AG04449 (cell line): ENCODE results near the gene RELL1.

ENCODE experiments used
- CTCF ChIA-PET: fragments of 350-600 bp; formaldehyde crosslinking; extraction: SDS; loops from one replicate; lab custom pipeline; 2021; ENCODE audit warnings: antibody characterized with exemption; lab: Yijun Ruan, JAX
- POLR2A ChIA-PET: fragments of 400-600, 350-600 bp; formaldehyde crosslinking; extraction: SDS; loops from one replicate; lab custom pipeline; 2020; ENCODE audit warnings: antibody characterized with exemption, inconsistent platforms; lab: Yijun Ruan, JAX
- DNase-seq: peaks from one replicate; pipeline ENCODE4 v3.0.0-alpha.2; 2010; ENCODE audit warnings: low read depth, low spot score
- H3K4me3 ChIP-seq: 2 replicates; pipeline ENCODE4 v1.5.1; 2011; ENCODE audit warnings: low read depth, mild to moderate bottlenecking, control low read depth, low read length
- CTCF ChIP-seq: IDR thresholded peaks from one replicate; pipeline ENCODE4 v1.5.1; 2011; ENCODE audit warnings: mild to moderate bottlenecking, moderate library complexity, low read length, control low read depth, inconsistent platforms; ENCODE audit not compliant: insufficient read depth; ENCODE audit errors: missing control alignments

The RELL1 gene

DNA sequence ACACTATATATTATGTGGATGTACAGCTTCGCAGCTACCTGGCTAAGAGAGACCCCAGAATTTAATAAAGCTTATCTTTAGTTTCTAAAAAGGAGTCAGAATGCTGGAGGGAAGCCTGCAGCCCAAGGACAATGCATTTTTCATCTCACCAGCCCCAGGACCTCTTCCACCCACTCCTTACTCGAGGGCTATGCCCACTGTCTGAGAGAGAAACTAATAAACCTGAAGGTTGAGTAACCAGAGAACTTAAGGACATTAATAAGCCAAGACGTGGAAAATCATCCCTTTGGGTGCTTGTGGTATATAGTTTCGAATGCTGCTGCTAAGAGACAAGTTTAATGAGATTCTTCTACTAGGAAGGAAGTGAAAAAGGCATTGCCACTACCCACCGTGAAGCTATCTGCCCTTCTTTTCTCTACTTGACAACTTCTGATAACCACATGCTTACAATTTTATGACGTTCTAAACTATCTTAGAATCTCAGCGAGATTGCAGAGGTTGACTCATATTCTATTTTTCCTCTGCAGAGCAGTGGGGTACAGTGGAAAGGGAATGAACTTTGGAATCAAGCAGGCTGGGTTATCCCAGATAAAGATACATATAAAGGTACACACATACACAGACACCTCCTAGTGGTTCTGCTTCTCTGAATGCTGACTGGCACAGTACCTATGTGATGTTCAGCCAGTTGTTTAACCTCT lies 3.3 kb downstream of the RELL1 start:
- DNase-seq = no peak
- ChIA-PET CTCF (no interaction called here), POLR2A (no interaction called here)
- no peak overlapping the region for H3K4me3 ChIP-seq
- no peak for TF ChIP-seq CTCF

GRCh38 chr4:37680089-37680488 lies 6.1 kb downstream of the RELL1 start:
- ChIA-PET POLR2A (no interaction called here), CTCF (no interaction called here)
- DNase-seq = no peak
- no peak overlapping the region for H3K4me3 ChIP-seq
- no peak for TF ChIP-seq CTCF

GRCh38 chr4:37679301-37679700 lies 6.9 kb downstream of the RELL1 start:
- no peak for TF ChIP-seq CTCF
- ChIA-PET CTCF (no interaction called here), POLR2A (no interaction called here)
- no peak for DNase-seq
- H3K4me3 ChIP-seq = no peak overlapping the region

DNA sequence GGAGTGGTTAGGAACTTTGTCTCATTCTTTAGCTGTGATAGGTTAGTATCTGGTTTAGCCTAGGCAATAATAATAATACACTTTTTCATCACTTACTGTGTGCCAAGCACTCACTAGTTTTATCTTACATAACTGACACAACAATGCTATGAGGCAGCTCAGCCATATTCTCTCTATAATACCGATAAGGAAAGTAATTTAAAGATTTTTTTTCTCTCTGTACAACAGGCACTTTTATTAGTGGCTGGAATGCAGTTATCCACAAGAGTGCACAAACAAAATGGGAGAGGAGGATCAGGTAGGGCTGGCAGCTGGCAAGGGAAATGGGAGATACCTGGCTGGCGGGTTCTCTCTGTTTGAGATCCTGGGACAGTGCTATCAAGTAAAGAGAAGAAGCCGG lies 7.6 kb downstream of the RELL1 start:
- DNase-seq = no peak
- ChIA-PET POLR2A (interaction anchor here (0.6 kb wide), 1 partner anchor 149 kb away, joined by 3 read pairs; no protein-coding TSS in a partner anchor), CTCF (no interaction called here)
- no peak for TF ChIP-seq CTCF
- H3K4me3 ChIP-seq = no peak overlapping the region

DNA sequence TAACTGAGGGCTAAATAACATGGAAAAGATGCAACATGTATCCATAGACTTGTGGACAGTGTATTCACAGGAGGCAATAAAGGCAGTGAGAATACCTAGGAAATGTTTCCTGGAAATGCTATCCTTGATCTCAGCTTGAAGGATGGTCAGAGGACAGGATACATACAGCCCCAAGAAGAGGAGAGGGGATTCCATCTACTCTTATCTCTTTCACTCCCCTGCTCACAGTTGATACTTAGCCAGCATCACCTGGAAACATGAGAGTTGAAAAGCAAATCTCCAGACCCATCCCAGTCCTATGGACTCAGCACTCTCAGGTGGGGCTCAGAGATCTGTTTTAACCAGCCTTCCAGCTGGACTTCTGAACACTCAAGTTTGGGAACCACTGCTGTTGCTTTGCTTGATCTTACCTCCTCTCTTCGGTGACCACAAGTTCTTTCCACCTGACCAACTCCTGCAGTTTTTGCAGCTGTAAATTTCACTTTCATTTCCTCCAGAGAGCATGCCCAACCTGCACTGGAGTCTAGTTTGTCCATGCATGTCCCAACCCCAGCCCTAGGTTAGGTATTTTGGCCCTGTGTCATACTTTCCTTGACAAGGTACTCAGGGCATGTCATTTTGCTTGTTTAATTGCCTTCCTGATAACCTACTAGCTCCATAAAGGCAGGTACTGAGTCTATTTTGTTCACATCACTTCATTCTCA lies 10.4 kb downstream of the RELL1 start:
- TF ChIP-seq CTCF = no peak
- POLR2A ChIA-PET = no interaction called here
- no peak overlapping the region for H3K4me3 ChIP-seq
- CTCF ChIA-PET = interaction anchor here (1.4 kb wide), 1 partner anchor 12 kb away, joined by 3 read pairs; no protein-coding TSS in a partner anchor
- no peak for DNase-seq

- H3K4me3 ChIP-seq = no peak overlapping the region
- no peak for DNase-seq
- POLR2A ChIA-PET = no interaction called here
- TF ChIP-seq CTCF = no peak
- CTCF ChIA-PET = no interaction called here
These were observed 11.7 kb downstream of the RELL1 start for GRCh38 chr4:37674439-37674838.
